Aortic smooth muscle cell (primary cell): ENCODE data around the gene SOX4. TPM values are rescaled to one million over a fixed set of nuclear protein-coding genes. Genes with fewer than 3 reads are reported as not detected.

Source experiments
- total RNA-seq: library from RNA; depleted of rRNA; stranded (reverse); fragments of >200 nt; gene quantifications from 2 replicates; pipeline ENCODE4 v1.2.3, GENCODE V29; 2014

Gene SOX4
- 16.2 and 21.3 TPM in 2 replicates for total RNA-seq

GRCh38 chr6:21593412-21593926 lies at the start of gene SOX4:
Gene SOX4 (plus strand): TSS chr6:21593751. CDS start chr6:21594535, 784 bp downstream.

